Central memory CD8-positive, alpha-beta T cell (primary cell): Measurements from ENCODE around the gene HAGHL.
A peak's percentile ranks its signal among the peaks of the same experiment; 100 is the strongest.

ENCODE experiments used
- ATAC-seq: fragments of 150-1000 bp; cut with Tn5 transposase; replicated peaks from 2 replicates; pipeline ENCODE4 v1.10.0; 2022; ENCODE audit warnings: mild to moderate bottlenecking, moderate FRiP score, moderate number of reproducible peaks; ENCODE audit not compliant: poor library complexity, severe bottlenecking; ENCODE audit errors: extremely low read depth
- DNase-seq, 2 donors: peaks; one replicate each; pipeline ENCODE4 v3.0.0; 2021; ENCODE audit warnings: low spot score in 2 of 2
- H3K27ac Mint-ChIP-seq: one replicate; pipeline ENCODE4 v1.8.0; 2022; ENCODE audit warnings: low read depth, mild to moderate bottlenecking, moderate library complexity, mixed read lengths
- H3K27me3 Mint-ChIP-seq: one replicate; pipeline ENCODE4 v1.8.0; 2022; ENCODE audit warnings: mixed read lengths
- H3K36me3 Mint-ChIP-seq: one replicate; pipeline ENCODE4 v1.8.0; 2022; ENCODE audit warnings: mild to moderate bottlenecking, moderate library complexity, mixed read lengths; ENCODE audit not compliant: insufficient read depth
- H3K4me1 Mint-ChIP-seq: one replicate; pipeline ENCODE4 v1.8.0; 2022; ENCODE audit warnings: mixed read lengths
- H3K4me3 Mint-ChIP-seq: one replicate; pipeline ENCODE4 v1.8.0; 2022; ENCODE audit warnings: mild to moderate bottlenecking, moderate library complexity, mixed read lengths
- H3K9me3 Mint-ChIP-seq: one replicate; pipeline ENCODE4 v1.8.0; 2022; ENCODE audit warnings: mixed read lengths

The HAGHL gene

GRCh38 chr16:726438-727290 lies at the start of gene HAGHL, which contains the start of gene CCDC78:
HAGHL (plus strand) TSS chr16:727106; CDS start chr16:727510, 404 bp downstream.
CCDC78 (minus strand) TSS chr16:726443; CDS start chr16:726367, 76 bp downstream.
- Mint-ChIP-seq H3K36me3 (peaks cover 18% of the 10 kb centered on the region), H3K27ac (no peak within 1 kb of the TSS), H3K4me3 (peak within 1 kb of the TSS; percentile 74)

GRCh38 chr16:677316-678190 lies 49.4 kb upstream of the HAGHL start:
- no peak overlapping the region for H3K27ac Mint-ChIP-seq
- no peaks in the 10 kb centered on the region for H3K27me3 Mint-ChIP-seq
- DNase-seq (no peak), ATAC-seq (no peak)
- no peak overlapping the region for H3K4me3 Mint-ChIP-seq
- peaks cover 24% of the 10 kb centered on the region for H3K4me1 Mint-ChIP-seq
- peaks cover 23% of the 10 kb centered on the region for H3K36me3 Mint-ChIP-seq
- no peaks in the 10 kb centered on the region for H3K9me3 Mint-ChIP-seq

More at GRCh38 chr16:726438-727290, at the start of gene HAGHL, which contains the start of gene CCDC78:
- ATAC-seq (peak; percentile 10), DNase-seq (no peak)
- Mint-ChIP-seq H3K4me1 (peaks cover 5% of the 10 kb centered on the region), H3K27me3 (no peaks in the 10 kb centered on the region), H3K9me3 (no peaks in the 10 kb centered on the region)

- Mint-ChIP-seq H3K27me3 (no peaks in the 10 kb centered on the region), H3K4me3 (no peak overlapping the region), H3K27ac (no peak overlapping the region), H3K4me1 (peaks cover 26% of the 10 kb centered on the region), H3K9me3 (no peaks in the 10 kb centered on the region), H3K36me3 (peaks cover 24% of the 10 kb centered on the region)
- ATAC-seq (no peak), DNase-seq (no peak)
Measured at GRCh38 chr16:678209-678857, 48.6 kb upstream of the HAGHL start.

- H3K4me3 Mint-ChIP-seq: peak overlapping the region; percentile 73
- H3K9me3 Mint-ChIP-seq: no peaks in the 10 kb centered on the region
- no peaks in the 10 kb centered on the region for H3K27me3 Mint-ChIP-seq
- peaks cover 25% of the 10 kb centered on the region for H3K36me3 Mint-ChIP-seq
- peaks cover 26% of the 10 kb centered on the region for H3K4me1 Mint-ChIP-seq
- no peak for DNase-seq
- H3K27ac Mint-ChIP-seq: no peak overlapping the region
- ATAC-seq: peak; percentile 9
Measured at GRCh38 chr16:678858-679813, 47.8 kb upstream of the HAGHL start.

GRCh38 chr16:679814-680624 lies 46.9 kb upstream of the HAGHL start, which contains the start of gene STUB1:
STUB1 (plus strand) TSS chr16:680410; CDS start chr16:680526, 116 bp downstream.
- ATAC-seq: peak; percentile 38

GRCh38 chr16:680625-680945 lies 46.3 kb upstream of the HAGHL start:
- Mint-ChIP-seq H3K36me3 (peaks cover 26% of the 10 kb centered on the region), H3K27ac (no peak overlapping the region), H3K4me3 (peak overlapping the region; percentile 73), H3K9me3 (no peaks in the 10 kb centered on the region), H3K27me3 (no peaks in the 10 kb centered on the region), H3K4me1 (peaks cover 32% of the 10 kb centered on the region)
- no peak for DNase-seq
- no peak for ATAC-seq

More at GRCh38 chr16:679814-680624, 46.9 kb upstream of the HAGHL start, which contains the start of gene STUB1:
- peaks cover 32% of the 10 kb centered on the region for H3K4me1 Mint-ChIP-seq
- no peak within 1 kb of the TSS for H3K27ac Mint-ChIP-seq
- peaks cover 27% of the 10 kb centered on the region for H3K36me3 Mint-ChIP-seq
- peak within 1 kb of the TSS; percentile 73 for H3K4me3 Mint-ChIP-seq
- no peaks in the 10 kb centered on the region for H3K27me3 Mint-ChIP-seq
- H3K9me3 Mint-ChIP-seq: no peaks in the 10 kb centered on the region
- peak; percentile 69 to 70 for DNase-seq

GRCh38 chr16:680967-681745 lies 45.8 kb upstream of the HAGHL start:
- Mint-ChIP-seq H3K36me3 (peaks cover 27% of the 10 kb centered on the region), H3K4me1 (peaks cover 32% of the 10 kb centered on the region), H3K4me3 (peak overlapping the region; percentile 73), H3K27ac (no peak overlapping the region), H3K9me3 (no peaks in the 10 kb centered on the region), H3K27me3 (no peaks in the 10 kb centered on the region)
- no peak for ATAC-seq
- DNase-seq: no peak

- Mint-ChIP-seq H3K9me3 (no peaks in the 10 kb centered on the region), H3K4me1 (peaks cover 32% of the 10 kb centered on the region), H3K4me3 (peak overlapping the region; percentile 73), H3K27ac (no peak overlapping the region), H3K27me3 (no peaks in the 10 kb centered on the region), H3K36me3 (peaks cover 28% of the 10 kb centered on the region)
- no peak for ATAC-seq
- DNase-seq: no peak
Measured at GRCh38 chr16:681746-682427, 45.0 kb upstream of the HAGHL start.

GRCh38 chr16:682493-683395 lies 44.2 kb upstream of the HAGHL start:
- H3K4me1 Mint-ChIP-seq: peaks cover 32% of the 10 kb centered on the region
- H3K27me3 Mint-ChIP-seq: no peaks in the 10 kb centered on the region

More at GRCh38 chr16:682493-683395, 44.2 kb upstream of the HAGHL start:
- no peaks in the 10 kb centered on the region for H3K9me3 Mint-ChIP-seq
- no peak for ATAC-seq
- DNase-seq: no peak
- H3K4me3 Mint-ChIP-seq: peak overlapping the region; percentile 73
- H3K36me3 Mint-ChIP-seq: peaks cover 28% of the 10 kb centered on the region
- H3K27ac Mint-ChIP-seq: no peak overlapping the region
